GM19438 (cell line): ENCODE measurements around the gene MAP3K3.

Experiments
- ATAC-seq: cut with Tn5 transposase; IDR thresholded peaks from one replicate; pipeline ENCODE4 v1.9.1; 2021; ENCODE audit warnings: low read depth; ENCODE audit not compliant: unreplicated experiment

Gene MAP3K3

GRCh38 chr17:63621684-63622573, at the start of gene MAP3K3:
TSS of gene MAP3K3 (plus strand) at chr17:63622417. CDS start at chr17:63622760, 343 bp downstream.
- peak; percentile 92 for ATAC-seq

- ATAC-seq: no peak
These were observed 48.6 kb upstream of the MAP3K3 start for GRCh38 chr17:63573634-63574033.

- ATAC-seq: no peak
These were observed 44.0 kb upstream of the MAP3K3 start for GRCh38 chr17:63578027-63578768.

GRCh38 chr17:63578769-63579111, 43.5 kb upstream of the MAP3K3 start:
- ATAC-seq: no peak

GRCh38 chr17:63579633-63580032, 42.6 kb upstream of the MAP3K3 start:
- ATAC-seq: no peak

- no peak for ATAC-seq
These were observed 34.4 kb upstream of the MAP3K3 start for GRCh38 chr17:63587770-63588169.

GRCh38 chr17:63588797-63589196, 33.4 kb upstream of the MAP3K3 start:
- no peak for ATAC-seq

- ATAC-seq: no peak
These were observed 32.6 kb upstream of the MAP3K3 start for GRCh38 chr17:63589646-63590045.

GRCh38 chr17:63592797-63593196, 29.4 kb upstream of the MAP3K3 start:
- ATAC-seq: no peak

GRCh38 chr17:63595132-63595531, 27.1 kb upstream of the MAP3K3 start:
- no peak for ATAC-seq

- no peak for ATAC-seq
These were observed 25.2 kb upstream of the MAP3K3 start for GRCh38 chr17:63596856-63597586.

GRCh38 chr17:63598281-63598680, 23.9 kb upstream of the MAP3K3 start:
- no peak for ATAC-seq

- peak; percentile 75 for ATAC-seq
These were observed 21.4 kb upstream of the MAP3K3 start, which contains the start of gene TACO1 for GRCh38 chr17:63600569-63601438. TSS of gene TACO1 (plus strand) at chr17:63600895. CDS start at chr17:63601084, 189 bp downstream.

- ATAC-seq: no peak
These were observed 20.5 kb upstream of the MAP3K3 start for GRCh38 chr17:63601439-63602371.

- no peak for ATAC-seq
These were observed 12.2 kb upstream of the MAP3K3 start for GRCh38 chr17:63609816-63610573.

- no peak for ATAC-seq
These were observed 11.4 kb upstream of the MAP3K3 start for GRCh38 chr17:63610854-63611253.

- no peak for ATAC-seq
These were observed 10.9 kb upstream of the MAP3K3 start for GRCh38 chr17:63611354-63611753.

GRCh38 chr17:63613663-63614062, 8.6 kb upstream of the MAP3K3 start:
- ATAC-seq: no peak
